ENCODE measurements around the gene DRD3.

DNA sequence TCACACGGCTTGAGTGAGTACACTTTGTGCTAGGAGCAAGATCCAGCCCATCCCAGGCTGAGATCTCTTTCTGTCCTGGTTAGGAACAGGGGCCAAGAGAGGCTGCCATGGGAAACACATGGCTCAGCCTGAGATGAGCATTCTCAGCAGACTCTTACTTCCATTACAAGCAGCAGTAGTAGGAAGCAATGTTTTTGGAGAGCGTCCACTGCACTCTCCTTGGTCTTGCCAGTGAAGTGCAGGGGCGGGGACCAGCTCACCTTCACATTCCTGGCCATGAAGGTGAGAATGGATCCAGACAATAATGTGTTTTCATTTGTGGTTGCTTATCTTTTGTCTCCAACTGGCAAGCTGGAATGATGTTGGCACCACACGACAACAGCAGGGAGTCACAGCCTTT, 33.8 kb upstream of the DRD3 start:
- TF ChIP-seq CTCF (conservative IDR thresholded peaks at IDR 0.05; ENCODE audit: low read depth, low read length) (no peak), EZH2 (IDR thresholded peaks at IDR 0.05; ENCODE audit: borderline replicate concordance, low read depth, low read length, poor library complexity, severe bottlenecking) (no peak)
